ENCODE data around the gene C14orf180.
"Not testable (repeated sequence)": the region's sequence is repeated elsewhere in the genome, so short reads cannot be mapped to it uniquely, and the experiment has no call there.

The C14orf180 gene

DNA sequence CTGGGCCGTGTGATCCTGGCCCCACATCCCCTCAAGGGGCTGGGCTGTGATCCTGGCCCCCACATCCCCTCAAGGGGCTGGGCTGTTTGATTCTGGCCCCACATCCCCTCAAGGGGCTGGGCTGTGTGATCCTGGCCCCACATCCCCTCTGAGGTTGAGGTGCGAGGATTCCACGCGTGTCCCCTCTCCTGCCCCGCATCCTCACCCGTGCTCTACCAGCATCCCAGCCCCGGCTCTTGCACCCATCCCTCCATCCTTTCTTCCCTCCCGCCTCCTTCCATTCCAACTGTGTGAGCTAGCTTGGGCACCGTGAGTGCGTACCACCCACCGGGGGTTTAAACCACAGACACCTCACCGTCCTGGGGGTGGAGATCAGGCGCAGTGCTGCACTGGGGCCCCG, 56.2 kb downstream of the C14orf180 start:
- POLR2A ChIA-PET: no interaction called here
- TF ChIP-seq ZNF311 (tag by site-specific recombination; IDR thresholded peaks at IDR 0.05; ENCODE audit: borderline replicate concordance) (no peak), ZNF155 (tag by site-specific recombination; IDR thresholded peaks at IDR 0.05) (no peak), ZNF76 (tag by site-specific recombination; IDR thresholded peaks at IDR 0.05; ENCODE audit: borderline replicate concordance, low read depth) (no peak), OVOL3 (tag by site-specific recombination; IDR thresholded peaks at IDR 0.05) (no peak), ZNF571 (tag by site-specific recombination; IDR thresholded peaks at IDR 0.05) (no peak)
- TF ChIP-seq, protein P1, sequence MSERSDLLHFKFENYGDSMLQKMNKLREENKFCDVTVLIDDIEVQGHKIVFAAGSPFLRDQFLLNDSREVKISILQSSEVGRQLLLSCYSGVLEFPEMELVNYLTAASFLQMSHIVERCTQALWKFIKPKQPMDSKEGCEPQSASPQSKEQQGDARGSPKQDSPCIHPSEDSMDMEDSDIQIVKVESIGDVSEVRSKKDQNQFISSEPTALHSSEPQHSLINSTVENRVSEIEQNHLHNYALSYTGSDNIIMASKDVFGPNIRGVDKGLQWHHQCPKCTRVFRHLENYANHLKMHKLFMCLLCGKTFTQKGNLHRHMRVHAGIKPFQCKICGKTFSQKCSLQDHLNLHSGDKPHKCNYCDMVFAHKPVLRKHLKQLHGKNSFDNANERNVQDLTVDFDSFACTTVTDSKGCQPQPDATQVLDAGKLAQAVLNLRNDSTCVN (tag by site-specific recombination; optimal IDR thresholded peaks at IDR 0.05): no peak
- TF ChIP-seq, protein P2, sequence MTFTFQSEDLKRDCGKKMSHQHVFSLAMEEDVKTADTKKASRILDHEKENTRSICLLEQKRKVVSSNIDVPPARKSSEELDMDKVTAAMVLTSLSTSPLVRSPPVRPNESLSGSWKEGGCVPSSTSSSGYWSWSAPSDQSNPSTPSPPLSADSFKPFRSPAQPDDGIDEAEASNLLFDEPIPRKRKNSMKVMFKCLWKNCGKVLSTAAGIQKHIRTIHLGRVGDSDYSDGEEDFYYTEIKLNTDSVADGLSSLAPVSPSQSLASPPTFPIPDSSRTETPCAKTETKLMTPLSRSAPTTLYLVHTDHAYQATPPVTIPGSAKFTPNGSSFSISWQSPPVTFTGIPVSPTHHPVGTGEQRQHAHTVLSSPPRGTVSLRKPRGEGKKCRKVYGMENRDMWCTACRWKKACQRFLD (tag by site-specific recombination; IDR thresholded peaks at IDR 0.05): no peak
- Histone ChIP-seq H3K9me3 (ENCODE audit: control insufficient read depth, insufficient read depth, low read depth, low read length) (no peaks in the 10 kb centered on the region), H3K4me1 (ENCODE audit: control insufficient read depth, insufficient read depth, low read length) (peaks cover 7% of the 10 kb centered on the region; the same call in 1 of the 2 replicates), H3K27ac (ENCODE audit: extremely low read depth, low read depth, low read length) (no peak overlapping the region), H3K4me3 (ENCODE audit: low read depth, low read length) (no peak overlapping the region), H3K36me3 (ENCODE audit: control insufficient read depth in 2 of 2, insufficient read depth in 1 of 2, low read length in 2 of 2) (no peaks in the 10 kb centered on the region)
- CTCF ChIA-PET: interaction anchor here (0.7 kb wide), 1 partner anchor 86 kb away, joined by 3 read pairs; no protein-coding TSS in a partner anchor

DNA sequence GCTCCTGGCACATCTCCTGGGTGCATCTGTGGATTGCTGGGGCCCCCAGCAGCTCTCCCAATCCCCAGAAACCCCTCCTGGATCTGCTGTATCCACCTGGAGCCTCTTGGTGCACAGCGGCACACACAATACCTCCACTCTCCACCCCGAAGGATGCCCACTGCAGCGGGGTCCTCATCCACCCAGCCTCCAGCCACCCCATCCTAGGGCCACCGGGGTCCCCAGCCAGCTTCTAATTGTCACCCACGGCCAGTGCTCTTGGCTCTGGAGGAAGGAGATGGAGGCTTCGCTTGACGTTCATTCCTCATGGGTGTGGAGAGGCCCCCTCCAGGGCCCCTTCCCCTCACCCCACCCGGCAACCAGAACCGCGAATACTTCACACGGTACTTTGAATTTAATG, 56.6 kb downstream of the C14orf180 start:
- Histone ChIP-seq H3K36me3 (ENCODE audit: control insufficient read depth in 2 of 2, insufficient read depth in 1 of 2, low read length in 2 of 2) (no peaks in the 10 kb centered on the region), H3K9me3 (ENCODE audit: control insufficient read depth, insufficient read depth, low read depth, low read length) (no peaks in the 10 kb centered on the region), H3K27ac (ENCODE audit: extremely low read depth, low read depth, low read length) (no peak overlapping the region), H3K4me1 (ENCODE audit: control insufficient read depth, insufficient read depth, low read length) (peaks cover 7% of the 10 kb centered on the region; the same call in 1 of the 2 replicates), H3K4me3 (ENCODE audit: low read depth, low read length) (no peak overlapping the region)
- TF ChIP-seq ZNF529 (tag by site-specific recombination; IDR thresholded peaks at IDR 0.05; ENCODE audit: insufficient replicate concordance) (no peak), RBAK (tag by site-specific recombination; IDR thresholded peaks at IDR 0.05) (no peak)
- TF ChIP-seq, protein P3, sequence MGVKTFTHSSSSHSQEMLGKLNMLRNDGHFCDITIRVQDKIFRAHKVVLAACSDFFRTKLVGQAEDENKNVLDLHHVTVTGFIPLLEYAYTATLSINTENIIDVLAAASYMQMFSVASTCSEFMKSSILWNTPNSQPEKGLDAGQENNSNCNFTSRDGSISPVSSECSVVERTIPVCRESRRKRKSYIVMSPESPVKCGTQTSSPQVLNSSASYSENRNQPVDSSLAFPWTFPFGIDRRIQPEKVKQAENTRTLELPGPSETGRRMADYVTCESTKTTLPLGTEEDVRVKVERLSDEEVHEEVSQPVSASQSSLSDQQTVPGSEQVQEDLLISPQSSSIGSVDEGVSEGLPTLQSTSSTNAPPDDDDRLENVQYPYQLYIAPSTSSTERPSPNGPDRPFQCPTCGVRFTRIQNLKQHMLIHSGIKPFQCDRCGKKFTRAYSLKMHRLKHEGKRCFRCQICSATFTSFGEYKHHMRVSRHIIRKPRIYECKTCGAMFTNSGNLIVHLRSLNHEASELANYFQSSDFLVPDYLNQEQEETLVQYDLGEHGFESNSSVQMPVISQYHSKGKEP (tag by site-specific recombination; IDR thresholded peaks at IDR 0.05): no peak
- TF ChIP-seq, protein P4, sequence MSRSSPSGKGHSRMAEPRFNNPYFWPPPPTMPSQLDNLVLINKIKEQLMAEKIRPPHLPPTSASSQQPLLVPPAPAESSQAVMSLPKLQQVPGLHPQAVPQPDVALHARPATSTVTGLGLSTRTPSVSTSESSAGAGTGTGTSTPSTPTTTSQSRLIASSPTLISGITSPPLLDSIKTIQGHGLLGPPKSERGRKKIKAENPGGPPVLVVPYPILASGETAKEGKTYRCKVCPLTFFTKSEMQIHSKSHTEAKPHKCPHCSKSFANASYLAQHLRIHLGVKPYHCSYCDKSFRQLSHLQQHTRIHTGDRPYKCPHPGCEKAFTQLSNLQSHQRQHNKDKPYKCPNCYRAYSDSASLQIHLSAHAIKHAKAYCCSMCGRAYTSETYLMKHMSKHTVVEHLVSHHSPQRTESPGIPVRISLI (tag by site-specific recombination; IDR thresholded peaks at IDR 0.05): no peak
- ChIA-PET POLR2A (no interaction called here), CTCF (interaction anchor here (0.7 kb wide), 1 partner anchor 86 kb away, joined by 3 read pairs; no protein-coding TSS in a partner anchor)

DNA sequence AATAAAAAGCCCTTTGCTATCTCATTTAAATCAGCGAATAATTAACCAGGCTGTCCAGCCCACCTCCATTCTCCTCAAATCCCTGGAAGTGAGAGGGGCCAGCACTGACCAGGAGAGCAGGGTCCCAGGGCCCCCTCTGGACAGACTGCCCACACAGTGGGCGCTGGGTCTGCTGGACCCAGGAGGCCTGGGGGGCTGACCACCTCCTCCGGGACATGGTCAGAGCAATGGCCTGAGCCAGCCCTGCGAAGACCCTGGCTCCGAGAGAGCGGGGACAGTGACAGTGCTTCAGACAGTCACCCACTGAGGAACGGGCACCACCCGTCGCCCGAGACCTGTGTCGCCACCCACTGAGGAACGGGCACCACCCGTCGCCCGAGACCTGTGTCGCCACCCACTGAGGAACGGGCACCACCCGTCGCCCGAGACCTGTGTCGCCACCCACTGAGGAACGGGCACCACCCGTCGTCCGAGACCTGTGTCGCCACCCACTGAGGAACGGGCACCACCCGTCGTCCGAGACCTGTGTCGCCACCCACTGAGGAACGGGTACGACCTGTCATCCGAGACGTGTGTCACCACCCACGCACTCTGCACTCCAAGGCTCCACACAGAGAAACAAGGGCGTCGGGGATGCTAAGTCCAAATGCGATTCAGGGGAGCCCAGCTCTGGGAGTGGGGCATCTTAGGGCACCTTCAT, 57.4 kb downstream of the C14orf180 start:
- H3K4me1 ChIP-seq (ENCODE audit: control insufficient read depth, insufficient read depth, low read length); H3K4me3 ChIP-seq (ENCODE audit: low read depth, low read length); H3K36me3 ChIP-seq (ENCODE audit: control insufficient read depth in 2 of 2, insufficient read depth in 1 of 2, low read length in 2 of 2); POLR2A ChIA-PET; H3K9me3 ChIP-seq (ENCODE audit: control insufficient read depth, insufficient read depth, low read depth, low read length); H3K27ac ChIP-seq (ENCODE audit: extremely low read depth, low read depth, low read length): not testable (repeated sequence)
- CTCF ChIA-PET: interaction anchor here (0.7 kb wide), 1 partner anchor 441 kb away, joined by 3 read pairs; no protein-coding TSS in a partner anchor
- TF ChIP-seq KLF1 (tag by site-specific recombination; IDR thresholded peaks at IDR 0.05): peak; percentile 5; the same call in 1 of the 2 replicates
